ENCODE data around the gene FAF2.

Gene FAF2

DNA sequence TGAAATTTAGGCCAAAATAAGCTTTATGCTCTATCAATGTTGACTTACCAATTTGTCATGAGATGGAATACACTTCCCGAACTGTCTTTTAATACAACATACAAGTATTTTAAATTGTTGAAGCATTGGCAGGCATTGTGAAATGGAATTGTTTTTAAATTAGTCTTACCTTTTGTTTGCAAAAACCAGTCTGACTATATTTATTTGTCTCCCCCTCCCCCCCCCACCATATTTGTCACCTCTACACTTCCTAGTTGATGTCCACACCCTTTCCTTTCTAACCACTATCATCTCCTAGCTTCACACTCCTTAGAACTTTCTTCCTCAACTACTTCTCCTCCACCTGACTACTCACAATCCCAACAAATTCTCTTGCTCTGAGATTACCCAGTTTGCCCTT lies 40.9 kb downstream of the FAF2 start:
- no peak overlapping the region for H3K4me3 ChIP-seq (ENCODE audit: low read length)
- DNase-seq (ENCODE audit: low read depth) = no peak
- no peak for TF ChIP-seq CTCF (conservative IDR thresholded peaks at IDR 0.05; ENCODE audit: low read depth, low read length)

DNA sequence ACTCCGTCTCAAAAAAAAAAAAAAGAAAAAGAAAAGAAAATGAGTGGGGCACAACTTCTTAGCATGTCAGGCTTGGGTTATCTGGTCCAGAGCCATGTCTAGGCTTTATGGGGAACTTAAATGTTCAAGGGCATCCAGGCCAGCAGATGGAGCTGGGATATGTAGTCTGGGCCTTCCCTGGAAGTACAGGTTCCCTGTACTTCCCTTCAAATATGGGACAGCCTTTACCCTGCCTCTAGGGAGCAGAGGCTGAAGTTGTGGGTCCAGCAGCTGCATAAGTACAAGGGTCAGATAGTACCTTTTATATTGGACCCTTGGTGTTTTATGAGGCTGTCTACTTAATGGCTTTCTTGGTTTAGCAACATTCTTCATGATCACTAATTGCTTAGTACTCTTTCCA lies 42.1 kb downstream of the FAF2 start:
- no peak overlapping the region for H3K4me3 ChIP-seq (ENCODE audit: low read length)
- no peak for DNase-seq (ENCODE audit: low read depth)
- no peak for TF ChIP-seq CTCF (conservative IDR thresholded peaks at IDR 0.05; ENCODE audit: low read depth, low read length)

GRCh38 chr5:176491101-176491502 lies 42.9 kb downstream of the FAF2 start:
- H3K4me3 ChIP-seq (ENCODE audit: low read length) = no peak overlapping the region
- TF ChIP-seq CTCF (conservative IDR thresholded peaks at IDR 0.05; ENCODE audit: low read depth, low read length) = no peak
- DNase-seq (ENCODE audit: low read depth) = no peak

- no peak for TF ChIP-seq CTCF (conservative IDR thresholded peaks at IDR 0.05; ENCODE audit: low read depth, low read length)
- no peak overlapping the region for H3K4me3 ChIP-seq (ENCODE audit: low read length)
- no peak for DNase-seq (ENCODE audit: low read depth)
These were observed 43.7 kb downstream of the FAF2 start for GRCh38 chr5:176491901-176492300.

- H3K4me3 ChIP-seq (ENCODE audit: low read length) = no peak overlapping the region
- TF ChIP-seq CTCF (conservative IDR thresholded peaks at IDR 0.05; ENCODE audit: low read depth, low read length) = no peak
- peak; percentile 23 for DNase-seq (ENCODE audit: low read depth)
These were observed 44.2 kb downstream of the FAF2 start for GRCh38 chr5:176492431-176492830.

- H3K4me3 ChIP-seq (ENCODE audit: low read length) = no peak overlapping the region
- TF ChIP-seq CTCF (conservative IDR thresholded peaks at IDR 0.05; ENCODE audit: low read depth, low read length) = no peak
- DNase-seq (ENCODE audit: low read depth) = no peak
These were observed 49.7 kb downstream of the FAF2 start for GRCh38 chr5:176497852-176498251.

DNA sequence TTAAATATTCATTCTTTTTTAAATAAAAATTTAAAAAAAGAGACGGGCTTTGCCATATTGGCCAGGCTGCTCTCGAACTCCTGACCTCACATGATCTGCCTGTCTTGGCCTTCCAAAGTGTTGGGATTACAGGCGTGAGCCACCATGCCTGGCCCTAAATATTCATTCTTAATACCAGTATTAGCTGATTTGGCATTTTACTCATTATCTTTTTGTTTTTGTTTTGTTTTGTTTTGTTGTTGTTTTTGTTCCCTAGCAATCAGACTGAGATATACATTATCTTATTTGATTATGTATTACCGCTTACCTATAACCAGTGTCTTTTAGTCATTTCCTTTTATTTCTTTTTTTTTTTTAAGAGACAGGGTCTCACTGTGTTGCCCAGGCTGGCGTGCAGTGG lies 51.1 kb downstream of the FAF2 start:
- H3K4me3 ChIP-seq (ENCODE audit: low read length) = no peak overlapping the region
- no peak for TF ChIP-seq CTCF (conservative IDR thresholded peaks at IDR 0.05; ENCODE audit: low read depth, low read length)
- no peak for DNase-seq (ENCODE audit: low read depth)
